HepG2 (cell line): ENCODE results near the gene RMDN2. TPM values are rescaled to one million over a fixed set of nuclear protein-coding genes. Genes with fewer than 3 reads are reported as not detected.

ENCODE experiments used
- BRF2 ChIP-seq: sonication (generic); formaldehyde crosslinking; IDR thresholded peaks from 2 replicates; pipeline ENCODE4 v1.8.1; 2022; ENCODE audit warnings: mild to moderate bottlenecking, missing genetic modification reagents
- ELF4 ChIP-seq: sonication (generic); formaldehyde crosslinking; IDR thresholded peaks from 2 replicates; pipeline ENCODE4 v1.5.0; 2020; ENCODE audit warnings: missing genetic modification reagents, mild to moderate bottlenecking, moderate library complexity, borderline replicate concordance
- FOXA3 ChIP-seq: IDR thresholded peaks from 2 replicates; pipeline ENCODE4 v1.6.1; 2016; ENCODE audit warnings: missing genetic modification reagents, missing compliant biosample characterization
- GTF2F1 ChIP-seq: fragments of 150-350 bp; IDR thresholded peaks from 2 replicates; pipeline ENCODE4 v1.6.1; 2014; ENCODE audit warnings: low read length
- IRF9 ChIP-seq: sonication (generic); formaldehyde crosslinking; IDR thresholded peaks from 2 replicates; pipeline ENCODE4 v1.8.0; 2022; ENCODE audit warnings: missing genetic modification reagents, mild to moderate bottlenecking, borderline replicate concordance
- KAT7 ChIP-seq: IDR thresholded peaks from 2 replicates; pipeline ENCODE4 v1.6.1; 2018; ENCODE audit warnings: borderline replicate concordance, missing compliant biosample characterization
- MAF1 ChIP-seq: sonication (generic); formaldehyde crosslinking; IDR thresholded peaks from 2 replicates; pipeline ENCODE4 v1.5.0; 2020; ENCODE audit warnings: missing genetic modification reagents, borderline replicate concordance
- SMC3 ChIP-seq: IDR thresholded peaks from 2 replicates; pipeline ENCODE4 v1.6.1; 2011; ENCODE audit warnings: low read length, improper control_type of control experiment
- SP5 ChIP-seq: IDR thresholded peaks from 2 replicates; pipeline ENCODE4 v1.6.1; 2016; ENCODE audit warnings: low read depth, borderline replicate concordance
- SRSF4 ChIP-seq: fragments of 200-400 bp; formaldehyde crosslinking; IDR thresholded peaks from one replicate; pipeline ENCODE4 v1.6.1; 2018; ENCODE audit warnings: mild to moderate bottlenecking, low read depth, low read length, moderate library complexity; ENCODE audit not compliant: poor library complexity, severe bottlenecking
- ZBTB14 ChIP-seq: sonication (generic); formaldehyde crosslinking; IDR thresholded peaks from 2 replicates; pipeline ENCODE4 v1.4.0; 2020; ENCODE audit warnings: missing genetic modification reagents
- ZHX1 ChIP-seq: sonication (generic); formaldehyde crosslinking; IDR thresholded peaks from 2 replicates; pipeline ENCODE4 v1.8.1; 2022; ENCODE audit warnings: low read depth, mild to moderate bottlenecking, missing genetic modification reagents
- ZKSCAN5 ChIP-seq: sonication (generic); formaldehyde crosslinking; IDR thresholded peaks from 2 replicates; pipeline ENCODE4 v1.5.1; 2020; ENCODE audit warnings: mild to moderate bottlenecking, missing genetic modification reagents
- ZMYM2 ChIP-seq: sonication (generic); formaldehyde crosslinking; IDR thresholded peaks from 2 replicates; pipeline ENCODE4 v1.8.0; 2022; ENCODE audit warnings: mild to moderate bottlenecking, missing genetic modification reagents
- ZNF280B ChIP-seq: sonication (generic); formaldehyde crosslinking; IDR thresholded peaks from 2 replicates; pipeline ENCODE4 v1.5.0; 2020; ENCODE audit warnings: missing genetic modification reagents, mild to moderate bottlenecking, borderline replicate concordance
- ZNF30 ChIP-seq: sonication (generic); formaldehyde crosslinking; IDR thresholded peaks from 2 replicates; pipeline ENCODE4 v1.5.0; 2020; ENCODE audit warnings: mild to moderate bottlenecking, missing genetic modification reagents
- ZNF432 ChIP-seq: sonication (generic); formaldehyde crosslinking; IDR thresholded peaks from 2 replicates; pipeline ENCODE4 v1.5.0; 2020; ENCODE audit warnings: missing genetic modification reagents, mild to moderate bottlenecking, borderline replicate concordance
- ZNF710 ChIP-seq: sonication (generic); formaldehyde crosslinking; IDR thresholded peaks from 2 replicates; pipeline ENCODE4 v1.5.0; 2020; ENCODE audit warnings: mild to moderate bottlenecking, missing genetic modification reagents, borderline replicate concordance
- polyA plus RNA-seq, 8 experiments: library from polyadenylated mRNA; depleted of rRNA in 3 of 8; stranded (reverse) in 7 of 8; unstranded in 1 of 8; fragments of >200 nt; fragmentation: Illumina TruSeq in 4 of 8; extraction: Trizol in 4 of 8; gene quantifications; 2 replicates each; pipeline versions ENCODE4 v1.2.1 to v1.2.3, GENCODE V29; 2011 to 2016; ENCODE audit warnings: low read depth in 4 of 8, missing spikeins in 1 of 8, mixed read lengths in 1 of 8; ENCODE audit not compliant: insufficient read depth in 1 of 8
- total RNA-seq, 5 experiments: library from RNA; depleted of rRNA; stranded (reverse); fragments of >200 nt; fragmentation: Illumina TruSeq; extraction: Trizol; gene quantifications; 2 replicates each; pipeline ENCODE4 v1.2.3, GENCODE V29; 2016; ENCODE audit warnings: low read depth in 1 of 5

RMDN2 gene
- total and polyA plus RNA-seq, 2 of the 13 experiments (the other 11 are each of a cell fraction or from before 2014, with no cell fraction given) = 2.3 to 8.9 TPM

GRCh38 chr2:37925063-37925897, at the start of gene RMDN2 (continued):
- TF ChIP-seq IRF9 (CRISPR knock-in tag) (no peak; the same call in 1 of the 2 replicates), BRF2 (CRISPR knock-in tag) (peak; percentile 98; the same call in 1 of the 2 replicates), ZNF30 (CRISPR knock-in tag) (no peak), ZKSCAN5 (CRISPR knock-in tag) (0 out of 2 replicates have a peak, but pooled peaks have one; percentile 38), ELF4 (peak; percentile 74; the same call in 1 of the 2 replicates), SP5 (CRISPR knock-in tag) (peak; percentile 53; the same call in 1 of the 2 replicates), ZHX1 (CRISPR knock-in tag) (peak; percentile 93), FOXA3 (CRISPR knock-in tag) (no peak; the same call in none of the 2 replicates), ZNF432 (CRISPR knock-in tag) (no peak), ZNF280B (CRISPR knock-in tag) (peak; percentile 92), ZBTB14 (CRISPR knock-in tag) (peak; percentile 66), MAF1 (CRISPR knock-in tag) (peak; percentile 85; the same call in 1 of the 2 replicates), KAT7 (CRISPR knock-in tag) (peak; percentile 90), SMC3 (no peak), ZMYM2 (CRISPR knock-in tag) (peak; percentile 90), SRSF4 (peak; percentile 35), ZNF710 (CRISPR knock-in tag) (peak; percentile 93; the same call in 1 of the 2 replicates), GTF2F1 (peak; percentile 31; the same call in 1 of the 2 replicates)
